GM19239 (cell line): ENCODE results near the gene GDF11.

ENCODE experiments used
- DNase-seq: peaks from one replicate; pipeline ENCODE4 v3.0.0; 2011; ENCODE audit warnings: low spot score; ENCODE audit not compliant: insufficient read length
- FAIRE-seq: peaks from 2 replicates; lab custom pipeline; 2011; peaks lifted over from hg19 to GRCh38; lab: Jason Lieb, UNC

GDF11 gene

GRCh38 chr12:55742719-55743405 is at the start of gene GDF11:
TSS of gene GDF11 (plus strand) at chr12:55743122. CDS start at chr12:55743317, 195 bp downstream.
- DNase-seq (peak; percentile 75), FAIRE-seq (no peak)

GRCh38 chr12:55693323-55694187 is 49.4 kb upstream of the GDF11 start:
- FAIRE-seq (no peak), DNase-seq (no peak)

GRCh38 chr12:55694188-55694515 is 48.8 kb upstream of the GDF11 start:
- DNase-seq: no peak
- FAIRE-seq: no peak

- FAIRE-seq (no peak), DNase-seq (no peak)
Observed at GRCh38 chr12:55694651-55695050, 48.3 kb upstream of the GDF11 start.

- no peak for DNase-seq
- no peak for FAIRE-seq
Observed at GRCh38 chr12:55695349-55695748, 47.6 kb upstream of the GDF11 start.

GRCh38 chr12:55696141-55696540 is 46.8 kb upstream of the GDF11 start:
- FAIRE-seq: no peak

GRCh38 chr12:55696796-55697462 is 46.0 kb upstream of the GDF11 start:
- DNase-seq (no peak), FAIRE-seq (no peak)

More at GRCh38 chr12:55696141-55696540, 46.8 kb upstream of the GDF11 start:
- DNase-seq: no peak

GRCh38 chr12:55697686-55698085 is 45.2 kb upstream of the GDF11 start:
- no peak for DNase-seq
- no peak for FAIRE-seq

- DNase-seq (no peak), FAIRE-seq (no peak)
Observed at GRCh38 chr12:55698241-55698955, 44.5 kb upstream of the GDF11 start.

GRCh38 chr12:55698965-55699364 is 44.0 kb upstream of the GDF11 start:
- DNase-seq (no peak), FAIRE-seq (no peak)

GRCh38 chr12:55699471-55700055 is 43.4 kb upstream of the GDF11 start:
- FAIRE-seq: no peak
- no peak for DNase-seq

GRCh38 chr12:55700255-55701018 is 42.5 kb upstream of the GDF11 start:
- DNase-seq: no peak
- FAIRE-seq: no peak

- DNase-seq: no peak
- no peak for FAIRE-seq
Observed at GRCh38 chr12:55702861-55703260, 40.1 kb upstream of the GDF11 start.

- DNase-seq: no peak
- no peak for FAIRE-seq
Observed at GRCh38 chr12:55703288-55703687, 39.6 kb upstream of the GDF11 start.

- DNase-seq (no peak), FAIRE-seq (no peak)
Observed at GRCh38 chr12:55703901-55704761, 38.8 kb upstream of the GDF11 start.

- DNase-seq (no peak), FAIRE-seq (no peak)
Observed at GRCh38 chr12:55704824-55705718, 37.9 kb upstream of the GDF11 start.

GRCh38 chr12:55705782-55706402 is 37.0 kb upstream of the GDF11 start:
- DNase-seq (no peak), FAIRE-seq (no peak)
